A549 (cell line): ENCODE results near the gene HMG20B.

ENCODE experiments used
- CHD2 ChIP-seq: fragments of 150-350 bp; IDR thresholded peaks from 2 replicates; pipeline ENCODE4 v1.6.1; 2014; ENCODE audit warnings: low read length; ENCODE audit not compliant: partially characterized antibody
- EP300 ChIP-seq, 2 experiments: fragments of >200 bp; sonication (Bioruptor Twin); formaldehyde crosslinking; IDR thresholded peaks; 2 replicates in 1 of 2; 3 replicates in 1 of 2; pipeline ENCODE4 v1.6.1; 2016 to 2017
- JUN ChIP-seq, 2 experiments: fragments of >200 bp; sonication (Bioruptor Twin); formaldehyde crosslinking; IDR thresholded peaks; 2 replicates in 1 of 2; 3 replicates in 1 of 2; pipeline ENCODE4 v1.6.1; 2016 to 2017
- JUNB ChIP-seq: fragments of >200 bp; sonication (Bioruptor Twin); formaldehyde crosslinking; IDR thresholded peaks from 2 replicates; pipeline ENCODE4 v1.6.1; 2016
- MAFK ChIP-seq: fragments of 450-650 bp; IDR thresholded peaks from 2 replicates; pipeline ENCODE4 v1.6.1; 2014; ENCODE audit not compliant: partially characterized antibody
- MYC ChIP-seq: IDR thresholded peaks from 2 replicates; pipeline ENCODE4 v1.6.1; 2012; ENCODE audit warnings: mild to moderate bottlenecking, inconsistent platforms, low read length, improper control_type of control experiment, borderline replicate concordance
- NR3C1 ChIP-seq: fragments of >200 bp; sonication (Bioruptor Twin); formaldehyde crosslinking; IDR thresholded peaks from 3 replicates; pipeline ENCODE4 v1.6.1; 2017
- POLR2A ChIP-seq: IDR thresholded peaks from 2 replicates; pipeline ENCODE4 v1.6.1; 2012; ENCODE audit warnings: mild to moderate bottlenecking, low read length
- POLR2AphosphoS2 ChIP-seq: conservative IDR thresholded peaks from 2 replicates; pipeline ENCODE4 v1.6.1; 2012; ENCODE audit warnings: low read length, improper control_type of control experiment, inconsistent platforms
- RNF2 ChIP-seq: fragments of 200-600 bp; sonication (generic); IDR thresholded peaks from 2 replicates; pipeline ENCODE4 v1.6.1; 2016; ENCODE audit warnings: low read depth, mild to moderate bottlenecking, antibody characterized with exemption, moderate library complexity, borderline replicate concordance
- ZFP36 ChIP-seq: fragments of 450-650 bp; IDR thresholded peaks from 2 replicates; pipeline ENCODE4 v1.6.1; 2014; ENCODE audit warnings: borderline replicate concordance; ENCODE audit not compliant: partially characterized antibody
- TF ChIP-seq, protein P1 (sequence below): fragments of >200 bp; sonication (Bioruptor Twin); formaldehyde crosslinking; IDR thresholded peaks from 3 replicates; pipeline ENCODE4 v1.5.1; 2016
- TF ChIP-seq, protein P2 (sequence below): IDR thresholded peaks from 2 replicates; pipeline ENCODE4 v1.6.1; 2012
- TF ChIP-seq, protein P3 (sequence below): fragments of 200-600 bp; sonication (generic); IDR thresholded peaks from 2 replicates; pipeline ENCODE4 v1.6.1; 2016; ENCODE audit warnings: antibody characterized with exemption, mild to moderate bottlenecking, moderate library complexity

DNA sequence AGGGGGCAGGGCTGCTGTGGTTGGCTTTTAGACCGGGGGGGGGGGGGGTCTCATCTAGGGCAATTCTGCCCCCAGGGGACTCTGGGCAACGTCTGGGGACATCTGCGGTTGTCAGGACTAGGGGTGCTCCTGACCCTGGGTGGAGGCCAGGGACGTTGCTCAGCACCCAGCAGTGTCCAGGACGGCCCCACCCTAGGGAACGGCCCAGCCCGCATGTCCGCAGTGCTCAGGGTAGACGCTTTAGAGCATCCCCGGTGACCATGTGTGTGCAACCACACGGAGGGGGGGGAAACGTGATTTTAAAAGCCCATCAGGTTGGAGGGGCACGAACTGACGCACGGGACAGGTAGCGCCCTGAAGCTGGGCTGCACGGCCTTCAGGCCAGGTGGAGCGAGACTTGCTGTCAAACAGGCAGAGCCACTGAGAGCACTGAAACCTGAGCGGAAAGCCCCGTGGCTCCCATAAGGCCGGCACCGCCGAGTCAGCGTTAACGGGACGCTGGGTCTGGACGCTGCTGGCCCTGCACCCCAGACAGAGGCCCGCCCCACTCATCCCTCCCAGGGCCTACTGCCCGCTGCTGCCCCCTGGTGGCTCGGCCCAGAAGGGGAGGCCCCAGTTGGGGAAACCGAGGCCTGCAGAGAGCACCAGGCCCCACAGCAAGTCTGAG lies 45.5 kb downstream of the HMG20B start:
- TF ChIP-seq, protein P1, sequence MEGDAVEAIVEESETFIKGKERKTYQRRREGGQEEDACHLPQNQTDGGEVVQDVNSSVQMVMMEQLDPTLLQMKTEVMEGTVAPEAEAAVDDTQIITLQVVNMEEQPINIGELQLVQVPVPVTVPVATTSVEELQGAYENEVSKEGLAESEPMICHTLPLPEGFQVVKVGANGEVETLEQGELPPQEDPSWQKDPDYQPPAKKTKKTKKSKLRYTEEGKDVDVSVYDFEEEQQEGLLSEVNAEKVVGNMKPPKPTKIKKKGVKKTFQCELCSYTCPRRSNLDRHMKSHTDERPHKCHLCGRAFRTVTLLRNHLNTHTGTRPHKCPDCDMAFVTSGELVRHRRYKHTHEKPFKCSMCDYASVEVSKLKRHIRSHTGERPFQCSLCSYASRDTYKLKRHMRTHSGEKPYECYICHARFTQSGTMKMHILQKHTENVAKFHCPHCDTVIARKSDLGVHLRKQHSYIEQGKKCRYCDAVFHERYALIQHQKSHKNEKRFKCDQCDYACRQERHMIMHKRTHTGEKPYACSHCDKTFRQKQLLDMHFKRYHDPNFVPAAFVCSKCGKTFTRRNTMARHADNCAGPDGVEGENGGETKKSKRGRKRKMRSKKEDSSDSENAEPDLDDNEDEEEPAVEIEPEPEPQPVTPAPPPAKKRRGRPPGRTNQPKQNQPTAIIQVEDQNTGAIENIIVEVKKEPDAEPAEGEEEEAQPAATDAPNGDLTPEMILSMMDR, result peak; percentile 67
- no peak for TF ChIP-seq POLR2A
- no peak for TF ChIP-seq EP300 (IDR thresholded peaks at IDR 0.05)
- no peak for TF ChIP-seq RNF2
- no peak for TF ChIP-seq JUN (IDR thresholded peaks at IDR 0.05)
- TF ChIP-seq, protein P2, sequence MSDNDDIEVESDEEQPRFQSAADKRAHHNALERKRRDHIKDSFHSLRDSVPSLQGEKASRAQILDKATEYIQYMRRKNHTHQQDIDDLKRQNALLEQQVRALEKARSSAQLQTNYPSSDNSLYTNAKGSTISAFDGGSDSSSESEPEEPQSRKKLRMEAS, result no peak
- TF ChIP-seq POLR2AphosphoS2, result no peak
- no peak for TF ChIP-seq NR3C1
- no peak for TF ChIP-seq MYC
- TF ChIP-seq, protein P3, sequence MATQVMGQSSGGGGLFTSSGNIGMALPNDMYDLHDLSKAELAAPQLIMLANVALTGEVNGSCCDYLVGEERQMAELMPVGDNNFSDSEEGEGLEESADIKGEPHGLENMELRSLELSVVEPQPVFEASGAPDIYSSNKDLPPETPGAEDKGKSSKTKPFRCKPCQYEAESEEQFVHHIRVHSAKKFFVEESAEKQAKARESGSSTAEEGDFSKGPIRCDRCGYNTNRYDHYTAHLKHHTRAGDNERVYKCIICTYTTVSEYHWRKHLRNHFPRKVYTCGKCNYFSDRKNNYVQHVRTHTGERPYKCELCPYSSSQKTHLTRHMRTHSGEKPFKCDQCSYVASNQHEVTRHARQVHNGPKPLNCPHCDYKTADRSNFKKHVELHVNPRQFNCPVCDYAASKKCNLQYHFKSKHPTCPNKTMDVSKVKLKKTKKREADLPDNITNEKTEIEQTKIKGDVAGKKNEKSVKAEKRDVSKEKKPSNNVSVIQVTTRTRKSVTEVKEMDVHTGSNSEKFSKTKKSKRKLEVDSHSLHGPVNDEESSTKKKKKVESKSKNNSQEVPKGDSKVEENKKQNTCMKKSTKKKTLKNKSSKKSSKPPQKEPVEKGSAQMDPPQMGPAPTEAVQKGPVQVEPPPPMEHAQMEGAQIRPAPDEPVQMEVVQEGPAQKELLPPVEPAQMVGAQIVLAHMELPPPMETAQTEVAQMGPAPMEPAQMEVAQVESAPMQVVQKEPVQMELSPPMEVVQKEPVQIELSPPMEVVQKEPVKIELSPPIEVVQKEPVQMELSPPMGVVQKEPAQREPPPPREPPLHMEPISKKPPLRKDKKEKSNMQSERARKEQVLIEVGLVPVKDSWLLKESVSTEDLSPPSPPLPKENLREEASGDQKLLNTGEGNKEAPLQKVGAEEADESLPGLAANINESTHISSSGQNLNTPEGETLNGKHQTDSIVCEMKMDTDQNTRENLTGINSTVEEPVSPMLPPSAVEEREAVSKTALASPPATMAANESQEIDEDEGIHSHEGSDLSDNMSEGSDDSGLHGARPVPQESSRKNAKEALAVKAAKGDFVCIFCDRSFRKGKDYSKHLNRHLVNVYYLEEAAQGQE, result no peak
- TF ChIP-seq ZFP36, result no peak
- TF ChIP-seq CHD2, result no peak
- peak; percentile 74 for TF ChIP-seq MAFK
- no peak for TF ChIP-seq JUNB
